Measurements from ENCODE around the gene DLEU7. TPM values are rescaled to one million over a fixed set of nuclear protein-coding genes. Genes with fewer than 3 reads are reported as not detected.

DLEU7 gene
- total RNA-seq, 1 experiment from 2014 or later: 1.5 TPM

GRCh38 chr13:50847501-50847900 lies 4.0 kb upstream of the DLEU7 start:
- no peak overlapping the region for H3K4me2 ChIP-seq (ENCODE audit: insufficient read depth, insufficient read length, low read length)
- H2AFZ ChIP-seq (ENCODE audit: low read length): no peak overlapping the region
- no peaks in the 10 kb centered on the region for H3K9me3 ChIP-seq (ENCODE audit: control insufficient read depth, low read depth, low read length)
- H3K4me1 Mint-ChIP-seq: peaks cover 19% of the 10 kb centered on the region in 2 experiments
- no peak overlapping the region for H3K18ac ChIP-seq (ENCODE audit: insufficient read length, low read depth, low read length)
- H3K27ac Mint-ChIP-seq: no peak overlapping the region
- H4K8ac ChIP-seq (replicated peaks; ENCODE audit: insufficient read length, low read depth, low read length): no peak overlapping the region
- no peak overlapping the region for H3K14ac ChIP-seq (ENCODE audit: insufficient read depth, low read length)
- WGBS (ENCODE audit: extremely low coverage, insufficient read length, low lambda C conversion rate): no CpG with 5 or more reads among the region's 5 CpGs
- H3T11ph ChIP-seq (ENCODE audit: low read length): no peak overlapping the region
- H3K4me1 ChIP-seq (ENCODE audit: insufficient read depth, low read length): peaks cover 4% of the 10 kb centered on the region; the same call in 1 of the 2 replicates
- no peak for TF ChIP-seq CTCF (conservative IDR thresholded peaks at IDR 0.05)
- H4K5ac ChIP-seq (ENCODE audit: insufficient read length, low read depth, low read length): no peak overlapping the region
- DNase-seq: no peak
- no peaks in the 10 kb centered on the region; a peak in 3 of 5 replicates for H3K9me3 Mint-ChIP-seq
- H2BK15ac ChIP-seq (ENCODE audit: low read depth, low read length): no peak overlapping the region
- H4K91ac ChIP-seq (ENCODE audit: insufficient read length, low read depth, low read length): no peak overlapping the region
- no peak overlapping the region for H2AK5ac ChIP-seq (ENCODE audit: insufficient read length, low read length)
- peaks cover 0 to 4% (median 1%) of the 10 kb centered on the region in 3 experiments; a peak in 4 of 7 replicates for H3K36me3 Mint-ChIP-seq (ENCODE audit: insufficient read depth in 1 of 3, low read depth in 3 of 3)
- H3K27me3 ChIP-seq (ENCODE audit: insufficient read depth, low read length): peaks cover 2% of the 10 kb centered on the region; the same call in 1 of the 2 replicates
- no peak overlapping the region for H2BK12ac ChIP-seq (ENCODE audit: insufficient read length, low read depth, low read length)
- no peak overlapping the region for H3K23ac ChIP-seq (ENCODE audit: insufficient read length, low read depth, low read length)
- no peaks in the 10 kb centered on the region for H3K79me2 ChIP-seq (ENCODE audit: insufficient read depth, low read length)
- no peak overlapping the region for H3K56ac ChIP-seq (ENCODE audit: insufficient read length, low read depth, low read length)
- H2BK5ac ChIP-seq (ENCODE audit: insufficient read length, low read length): no peak overlapping the region
- H3K4me3 Mint-ChIP-seq: no peak overlapping the region
- no peaks in the 10 kb centered on the region for H3K79me1 ChIP-seq (ENCODE audit: insufficient read depth, low read depth, low read length, poor library complexity, severe bottlenecking)
- H2BK120ac ChIP-seq (ENCODE audit: low read depth, low read length, poor library complexity, severe bottlenecking): no peak overlapping the region
- peaks cover 41% of the 10 kb centered on the region for H3K27me3 Mint-ChIP-seq (ENCODE audit: low read depth)
- no peak overlapping the region for H3K9ac ChIP-seq (ENCODE audit: extremely low read depth, insufficient read length, low read length)
- no peak overlapping the region for H3K4ac ChIP-seq (ENCODE audit: low read depth, low read length)
- H2BK20ac ChIP-seq (ENCODE audit: low read depth, low read length, poor library complexity, severe bottlenecking): no peak overlapping the region
- no peak overlapping the region for H3K27ac ChIP-seq (ENCODE audit: insufficient read length, low read depth, low read length)
- H4K20me1 ChIP-seq (ENCODE audit: control insufficient read depth, insufficient read depth, insufficient read length): no peaks in the 10 kb centered on the region
- peaks cover 11% of the 10 kb centered on the region for H3K23me2 ChIP-seq (ENCODE audit: insufficient read length, low read depth, low read length, poor library complexity, severe bottlenecking)

Measured in H9 (cell line).